Measurements from ENCODE around the gene FLVCR1.

The FLVCR1 gene

DNA sequence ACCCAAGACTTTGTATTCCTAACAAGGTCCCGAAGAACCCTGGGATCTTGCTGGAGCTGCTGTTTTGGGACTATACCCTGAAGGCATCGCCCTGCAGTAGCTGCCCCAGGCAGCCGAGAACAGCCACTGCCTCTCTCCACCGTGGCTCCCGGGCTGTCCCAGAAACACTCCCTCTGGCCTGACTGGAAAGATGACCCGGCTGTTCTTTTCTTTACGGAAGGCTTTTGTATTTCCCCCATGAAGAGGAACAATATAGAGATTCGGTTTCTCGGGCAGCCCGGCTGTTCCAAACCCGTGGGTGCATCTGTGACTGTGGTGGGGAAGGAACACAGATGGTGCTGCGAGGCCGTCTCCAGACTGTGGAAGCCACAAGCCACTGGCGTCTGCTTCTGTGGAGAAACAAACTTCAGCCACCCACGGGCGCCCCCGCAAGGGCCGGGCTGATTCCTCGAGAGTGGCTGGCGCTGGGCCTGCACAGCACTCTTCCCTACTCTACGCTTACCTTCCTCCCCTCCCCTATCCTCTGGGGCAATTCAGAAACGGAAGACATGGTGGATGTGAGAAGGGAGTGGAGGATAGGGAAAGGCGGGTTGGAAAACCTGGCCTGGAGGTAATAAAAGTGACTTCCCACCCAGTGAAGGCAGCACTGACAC is 58.5 kb downstream of the FLVCR1 start:
- DNase-seq, result no peak

DNA sequence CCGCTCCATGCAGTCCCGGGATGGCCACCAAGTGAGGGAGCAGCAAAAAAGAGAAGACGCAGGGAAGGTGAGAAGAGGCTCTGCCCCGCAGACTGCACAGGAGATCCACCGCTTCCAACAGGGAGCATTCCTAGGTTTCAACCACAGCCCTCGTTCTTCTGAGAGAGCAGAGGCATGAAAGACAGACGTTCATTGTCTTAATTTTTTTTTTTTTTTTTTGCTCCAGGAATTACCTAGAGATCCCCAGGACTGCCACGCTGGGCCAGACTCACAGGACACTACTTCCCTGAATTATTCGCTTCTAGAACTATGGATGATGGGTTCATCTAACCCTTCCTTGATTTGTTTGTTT is 59.0 kb downstream of the FLVCR1 start:
- no peak for DNase-seq

DNA sequence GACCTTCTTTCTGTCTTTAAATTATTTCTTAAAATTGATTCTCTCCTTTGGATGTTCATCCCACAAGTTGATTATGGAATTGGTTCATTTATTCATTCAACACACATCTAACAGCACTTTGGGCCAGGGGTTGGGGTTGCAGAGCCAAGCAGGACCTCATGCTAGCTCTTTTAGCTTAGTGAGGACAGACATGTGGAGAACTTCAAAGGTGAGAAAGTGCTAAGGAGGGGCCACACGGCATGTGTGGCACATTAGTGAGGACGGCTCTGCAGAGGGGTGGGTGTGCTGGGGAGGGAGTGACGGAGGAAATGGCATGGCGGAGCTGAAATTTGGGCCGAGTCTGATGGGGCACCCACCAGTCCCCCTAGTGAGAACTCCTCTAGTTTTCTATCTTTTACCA is 59.8 kb downstream of the FLVCR1 start:
- no peak for DNase-seq

DNA sequence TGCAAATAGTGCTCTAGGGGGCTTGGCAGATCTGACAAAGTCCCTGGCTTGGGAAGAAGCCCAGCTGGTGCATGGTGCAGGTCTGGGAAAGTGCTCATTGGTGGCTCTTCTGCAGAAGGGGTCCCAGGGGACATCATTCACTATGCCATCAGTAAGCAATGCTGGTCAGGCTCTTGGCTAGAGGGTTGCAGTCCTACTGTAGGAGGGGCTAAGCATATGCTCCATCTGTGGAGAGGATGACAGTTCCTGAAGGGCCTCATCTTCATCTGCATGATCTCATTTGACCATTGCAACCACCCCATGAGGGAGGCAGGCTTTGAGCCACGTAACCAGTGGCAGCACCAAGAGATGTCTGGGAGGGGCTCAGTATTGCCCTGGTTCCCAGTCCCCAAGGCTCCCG is 60.7 kb downstream of the FLVCR1 start:
- DNase-seq, result no peak

DNA sequence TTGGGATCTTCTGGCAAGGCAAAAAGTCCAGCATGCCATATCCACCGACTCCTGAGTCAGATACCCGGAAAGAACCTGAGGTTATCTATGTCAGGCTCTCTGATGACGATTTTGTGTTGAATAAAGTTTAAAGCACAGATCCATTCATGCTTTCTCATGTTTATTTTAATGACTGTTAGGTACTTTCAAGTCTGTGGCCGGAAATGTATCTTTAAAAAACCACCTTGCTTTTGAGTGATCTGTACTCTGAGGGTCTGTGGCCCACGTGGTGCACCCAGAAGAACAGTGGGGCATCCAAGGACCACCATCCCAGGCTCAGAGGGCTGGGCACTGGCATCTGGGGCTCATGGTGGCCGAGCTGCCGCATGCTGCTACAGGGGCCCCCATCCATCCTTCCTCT is 62.2 kb downstream of the FLVCR1 start:
- no peak for DNase-seq

DNA sequence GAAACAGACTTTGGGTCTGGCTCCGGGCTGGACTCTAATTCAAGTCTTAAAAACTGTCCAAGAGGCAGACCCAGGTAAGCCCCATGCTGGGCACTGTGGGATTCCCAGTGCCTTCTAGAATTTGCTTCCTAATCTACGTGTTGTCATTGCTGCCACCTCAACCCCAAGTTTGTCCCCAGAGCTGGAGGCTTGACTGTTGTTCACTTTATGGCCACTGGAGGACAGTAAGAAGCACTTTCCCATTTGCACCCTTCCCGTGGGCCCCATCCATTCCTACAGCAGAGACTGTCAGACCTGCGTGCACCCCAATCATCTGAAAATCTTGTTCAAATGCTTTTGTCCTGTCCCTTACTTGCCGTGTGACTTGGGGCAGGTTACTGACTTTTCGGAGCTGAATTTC is 62.8 kb downstream of the FLVCR1 start:
- DNase-seq, result no peak

DNA sequence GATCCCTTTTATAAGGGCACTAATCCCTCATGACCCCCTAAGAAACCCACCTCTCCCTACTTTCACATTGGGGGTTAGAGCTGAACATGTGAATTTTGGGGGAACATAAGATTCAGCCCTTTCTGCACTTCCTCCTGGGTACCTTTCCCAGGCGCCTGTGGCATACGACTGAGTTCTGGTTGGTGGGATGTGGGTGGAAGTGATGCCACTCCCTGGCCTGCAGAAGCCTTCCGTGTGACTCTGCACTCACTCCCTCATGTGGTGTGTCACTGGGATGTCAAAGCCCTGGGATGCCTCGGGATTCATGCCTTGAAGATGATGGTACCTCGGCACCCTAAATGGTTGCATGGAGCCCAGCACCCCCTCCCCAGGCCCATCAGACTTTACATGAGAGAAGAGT is 63.9 kb downstream of the FLVCR1 start:
- DNase-seq, result no peak

DNA sequence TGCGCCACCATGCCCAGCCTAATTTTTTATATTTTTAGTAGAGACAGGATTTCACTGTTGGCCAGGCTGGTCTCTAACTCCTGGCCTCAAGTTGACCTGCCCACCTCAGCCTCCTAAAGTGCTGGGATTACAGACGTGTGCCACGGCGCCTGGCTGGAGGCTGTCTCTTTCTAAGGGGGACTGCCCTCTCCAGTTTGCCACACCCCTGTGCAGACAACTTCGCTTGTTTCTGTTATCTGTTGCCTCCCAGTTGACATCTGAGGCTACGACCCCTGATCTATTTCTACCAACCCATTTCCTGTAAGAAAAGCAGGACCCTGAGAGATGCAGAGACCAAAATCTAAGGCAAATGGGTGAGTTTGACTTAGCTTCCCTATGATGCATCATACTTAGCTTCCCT is 68.3 kb downstream of the FLVCR1 start:
- DNase-seq, result no peak

DNA sequence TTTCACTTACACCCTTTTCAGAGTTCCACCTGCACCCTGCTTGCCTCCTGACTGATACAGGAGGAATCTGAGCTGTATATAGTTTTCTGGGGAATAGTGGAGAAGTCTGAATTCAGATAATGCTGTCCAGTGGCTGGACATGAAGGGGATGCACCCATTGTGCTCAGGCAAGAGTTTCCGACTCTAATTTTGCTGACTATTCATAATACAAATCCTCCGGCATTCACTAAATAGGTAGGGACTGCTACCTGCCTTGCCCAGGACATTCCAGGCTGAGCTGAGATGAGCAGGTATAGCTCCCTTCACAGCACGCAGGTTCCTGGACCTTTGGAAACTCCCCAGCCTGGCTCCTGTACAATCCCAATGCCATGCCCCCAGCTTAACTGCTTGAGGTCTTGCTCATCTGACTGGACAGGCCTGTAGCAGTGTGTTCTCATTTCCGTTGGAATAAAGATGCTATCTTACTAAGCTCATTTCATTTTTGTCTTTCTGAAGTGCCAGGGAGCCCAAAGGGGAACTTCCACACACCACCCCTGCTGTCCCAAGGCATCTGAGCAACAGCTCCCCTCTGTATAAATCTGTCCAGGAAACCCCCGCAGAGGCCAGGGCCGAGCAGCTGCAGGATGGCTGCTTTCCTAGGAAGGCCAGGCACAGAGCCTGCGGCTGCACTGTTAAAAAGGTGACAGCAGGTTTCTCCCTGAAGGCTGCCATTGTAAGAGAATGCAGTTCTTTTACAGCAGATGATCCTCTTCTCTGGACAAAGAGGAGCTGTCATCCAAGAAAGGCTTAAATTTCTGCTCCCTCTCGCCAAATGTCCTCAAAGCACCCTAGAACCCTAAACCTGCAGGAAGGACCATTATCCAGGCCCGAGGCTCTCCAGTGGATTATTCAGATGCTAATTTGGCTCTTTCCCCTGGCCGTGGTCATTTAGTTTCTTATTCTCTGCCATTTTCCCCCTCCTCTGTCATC is 70.5 kb downstream of the FLVCR1 start:
- DNase-seq, result no peak

DNA sequence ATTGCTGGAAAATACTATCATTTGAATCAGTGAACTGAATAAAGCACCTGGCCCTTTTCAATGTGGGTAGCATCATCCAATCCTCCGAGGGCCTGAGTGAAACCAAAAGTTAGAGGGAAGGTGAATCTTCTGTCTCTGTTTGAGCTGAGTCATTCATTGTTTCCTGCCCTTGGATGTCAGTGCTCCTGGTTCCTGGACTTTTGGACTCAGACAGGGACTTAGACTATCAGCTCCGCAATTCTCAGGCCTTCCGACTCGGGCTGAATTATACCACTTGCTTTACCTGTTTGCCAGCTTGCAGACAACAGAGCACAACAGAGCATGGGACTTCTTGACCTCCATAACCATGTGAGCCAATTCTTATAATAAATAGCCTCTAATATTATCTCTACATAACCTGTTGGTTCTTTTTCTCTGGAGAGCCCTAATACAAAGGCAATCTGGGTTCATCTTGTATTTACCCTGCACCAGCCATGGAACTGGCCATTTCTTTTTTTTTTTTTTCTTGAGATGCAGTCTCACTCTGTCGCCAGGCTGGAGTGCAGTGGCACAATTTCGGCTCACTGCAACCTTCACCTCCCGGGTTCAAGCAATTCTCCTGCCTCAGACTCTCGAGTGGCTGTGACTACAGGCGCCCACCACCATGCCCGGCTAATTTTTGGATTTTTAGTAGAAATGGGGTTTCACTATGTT is 73.1 kb downstream of the FLVCR1 start:
- no peak for DNase-seq

DNA sequence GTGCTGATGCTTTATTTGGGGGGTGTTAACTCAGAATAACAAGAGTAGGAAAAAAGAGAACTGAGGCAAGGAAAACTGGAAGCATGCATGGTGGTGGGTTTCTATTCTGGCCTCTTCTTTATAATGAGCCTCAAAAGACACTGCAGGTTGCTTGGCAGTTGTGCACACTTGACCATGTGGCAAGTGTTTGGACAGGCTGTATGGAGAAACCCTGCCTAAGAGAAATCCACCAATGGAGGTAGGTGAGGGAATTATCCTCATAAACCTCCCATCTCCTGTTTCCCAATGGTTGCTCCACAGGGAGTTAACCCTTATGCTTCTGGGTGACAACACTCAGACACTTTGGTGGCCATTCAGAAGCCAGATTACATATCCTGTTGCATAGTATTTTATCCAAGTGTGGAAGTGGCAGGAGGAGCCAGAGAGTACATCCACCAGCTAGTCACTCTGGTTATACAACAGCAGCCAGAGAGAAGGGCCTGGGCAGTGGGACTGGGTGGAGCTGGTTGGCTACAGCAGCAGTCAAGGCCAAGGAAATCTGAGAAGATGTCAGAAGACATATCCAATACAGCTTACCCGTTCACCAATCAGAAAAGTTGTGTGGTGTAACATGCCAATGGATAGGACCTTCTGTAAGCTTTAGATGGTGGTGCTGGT is 75.9 kb downstream of the FLVCR1 start:
- no peak for DNase-seq

DNA sequence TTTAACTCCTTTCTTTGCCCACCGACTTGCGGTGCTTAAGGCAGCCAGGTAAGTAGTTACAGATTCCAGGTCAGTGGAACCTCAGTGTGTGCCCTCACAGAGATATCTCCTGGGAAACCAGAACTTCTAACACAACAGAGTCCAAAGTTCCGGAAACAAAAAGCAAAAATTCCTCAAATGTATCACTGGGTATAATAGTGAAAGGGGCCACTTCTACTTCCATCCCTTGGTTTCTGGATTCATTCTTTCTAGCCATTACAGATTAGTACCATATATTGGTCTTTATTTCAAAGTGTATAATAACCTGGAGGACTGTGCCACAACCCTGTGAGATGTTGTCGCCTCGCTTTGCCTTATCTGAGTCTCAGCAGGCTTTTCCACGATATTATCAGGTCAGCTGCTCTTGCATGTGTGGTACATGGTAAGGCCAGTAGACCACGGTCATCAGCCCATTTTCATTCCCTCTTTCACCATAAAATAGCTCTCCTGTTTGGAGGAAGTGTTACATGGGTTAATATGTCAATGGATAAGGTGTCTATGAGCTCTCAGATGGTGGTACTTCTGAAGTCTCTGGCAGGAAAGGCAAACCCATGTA is 77.4 kb downstream of the FLVCR1 start:
- no peak for DNase-seq

DNA sequence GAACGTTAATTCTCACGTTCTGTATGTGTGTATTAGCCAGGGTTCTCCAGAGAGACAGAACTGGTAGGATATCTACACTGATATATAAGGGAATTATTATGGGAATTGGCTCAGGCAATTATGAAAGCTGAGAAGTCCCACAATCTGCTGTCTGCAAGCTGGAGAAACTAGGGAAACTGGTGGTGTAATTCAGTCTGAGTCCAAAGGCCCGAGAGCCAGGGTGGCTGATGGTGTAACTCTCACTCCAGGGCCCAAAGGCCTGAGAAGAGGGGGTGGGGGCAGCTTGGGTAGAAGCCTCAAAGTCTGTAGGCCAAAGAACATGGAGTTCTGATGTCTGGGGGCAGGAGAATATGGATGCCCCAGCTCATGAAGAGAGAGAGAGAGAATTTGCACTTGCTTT is 79.0 kb downstream of the FLVCR1 start:
- no peak for DNase-seq

DNA sequence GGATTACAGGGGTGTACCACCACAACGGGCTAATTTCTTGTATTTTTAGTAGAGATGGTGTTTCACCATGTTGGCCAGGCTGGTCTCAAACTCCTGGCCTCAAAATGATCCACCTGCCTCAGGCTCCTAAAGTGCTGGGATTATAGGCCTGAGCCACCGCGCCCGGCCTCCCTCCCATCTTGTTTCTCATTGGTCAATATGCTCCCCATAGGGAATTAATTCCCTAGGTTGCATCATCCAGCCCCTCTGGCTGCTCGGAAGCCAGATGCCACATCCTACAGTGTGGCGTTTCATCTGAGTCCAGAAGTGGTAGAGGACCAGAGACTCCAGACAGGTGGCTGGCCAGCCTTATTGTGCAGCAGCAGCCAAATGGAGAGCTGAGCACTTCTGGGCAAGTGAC is 80.8 kb downstream of the FLVCR1 start:
- no peak for DNase-seq

DNA sequence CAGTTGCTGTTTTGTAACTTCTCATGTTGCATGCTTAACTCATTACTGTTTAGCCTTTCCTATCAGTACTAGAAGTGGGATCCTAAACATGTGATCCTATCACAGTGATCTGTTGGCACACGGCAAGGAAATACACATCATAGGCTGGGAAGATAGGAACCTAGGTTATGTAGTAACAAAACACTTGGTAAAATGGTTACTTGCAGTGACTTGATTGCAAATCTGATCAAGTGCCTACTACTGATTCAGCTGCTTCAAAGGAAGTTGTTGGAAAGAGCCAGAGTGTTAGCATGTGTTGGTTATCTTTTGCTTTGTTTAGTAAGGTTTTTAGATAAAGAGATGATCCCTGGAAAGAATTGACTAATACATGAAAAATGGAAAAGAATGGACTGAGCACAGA is 83.4 kb downstream of the FLVCR1 start:
- no peak for DNase-seq

DNA sequence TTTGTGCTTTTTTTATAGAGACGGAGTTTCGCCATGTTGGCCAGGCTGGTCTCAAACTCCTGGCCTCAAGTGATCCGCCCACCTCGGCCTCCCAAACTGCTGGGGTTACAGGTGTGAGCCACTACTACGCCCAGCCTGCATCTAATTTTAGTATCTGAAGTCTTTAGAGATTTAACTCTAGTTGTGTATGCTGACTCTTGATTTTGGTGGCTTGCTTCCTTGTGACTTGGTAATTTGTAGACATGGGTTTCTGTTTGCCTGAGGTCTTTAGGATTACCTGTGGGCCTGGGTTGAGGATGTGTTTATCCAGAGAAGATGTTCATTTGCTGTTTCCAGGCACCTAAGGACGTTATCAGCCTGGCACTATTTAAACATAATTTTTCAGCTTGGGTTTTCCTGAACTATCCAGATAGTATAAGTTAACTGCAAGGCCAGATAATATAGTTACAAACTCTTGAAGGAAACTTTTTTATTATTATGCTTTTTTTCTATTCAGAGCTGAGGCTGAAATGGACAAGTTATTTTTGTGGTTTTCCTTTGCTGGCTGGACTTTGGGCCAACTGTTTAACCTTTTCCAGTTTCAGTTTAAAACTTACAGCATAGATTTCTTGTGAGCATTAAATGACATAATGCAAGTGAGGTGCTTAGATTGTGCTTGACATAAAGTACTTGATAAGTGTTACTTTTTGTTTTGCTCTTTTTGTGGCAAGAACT is 84.8 kb downstream of the FLVCR1 start:
- DNase-seq, result no peak

DNA sequence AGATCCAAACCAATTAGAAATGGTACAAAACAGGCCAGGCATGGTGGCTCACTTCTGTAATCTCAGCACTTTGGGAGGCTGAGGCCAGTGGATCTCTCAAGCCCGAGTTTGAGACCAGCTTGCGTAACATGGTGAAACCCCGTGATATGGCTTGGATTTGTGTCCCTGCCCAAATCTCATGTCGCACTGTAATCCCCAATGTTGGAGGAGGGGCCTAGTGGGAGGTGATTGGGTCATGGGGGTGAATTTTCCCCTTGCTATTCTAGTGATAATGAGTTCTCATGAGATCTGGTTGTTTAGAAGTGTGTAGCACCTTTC is 85.3 kb downstream of the FLVCR1 start:
- DNase-seq, result no peak

DNA sequence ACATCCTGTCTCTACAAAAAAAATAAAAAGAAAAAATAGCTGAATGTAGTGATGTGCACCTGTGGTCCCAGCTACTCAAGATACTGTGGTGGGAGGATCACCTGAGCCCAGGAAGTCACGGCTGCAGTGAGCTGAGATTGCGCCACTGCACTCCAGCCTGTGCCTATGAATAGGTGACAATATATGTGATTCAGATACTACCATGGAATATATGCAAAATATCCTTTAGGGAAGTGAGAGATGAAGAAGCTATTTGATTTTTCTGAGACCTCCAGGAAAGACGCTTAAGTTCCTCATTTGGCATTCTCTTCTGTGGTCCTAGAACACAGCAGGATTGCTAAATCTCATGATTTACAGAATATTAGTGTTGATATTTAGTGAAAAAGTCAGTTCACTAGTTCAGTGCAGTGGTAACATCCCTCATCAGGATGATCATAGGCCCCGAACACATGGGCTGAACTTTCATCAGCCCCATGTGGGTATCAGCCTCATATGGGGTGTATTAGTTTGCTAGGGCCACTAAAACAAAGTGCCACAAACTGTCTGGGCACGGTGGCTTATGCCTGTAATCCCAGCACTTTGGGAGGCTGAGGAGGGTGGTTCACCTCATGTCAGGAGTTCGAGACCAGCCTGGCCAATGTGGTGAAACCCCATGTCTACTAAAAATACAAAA is 86.3 kb downstream of the FLVCR1 start:
- no peak for DNase-seq

DNA sequence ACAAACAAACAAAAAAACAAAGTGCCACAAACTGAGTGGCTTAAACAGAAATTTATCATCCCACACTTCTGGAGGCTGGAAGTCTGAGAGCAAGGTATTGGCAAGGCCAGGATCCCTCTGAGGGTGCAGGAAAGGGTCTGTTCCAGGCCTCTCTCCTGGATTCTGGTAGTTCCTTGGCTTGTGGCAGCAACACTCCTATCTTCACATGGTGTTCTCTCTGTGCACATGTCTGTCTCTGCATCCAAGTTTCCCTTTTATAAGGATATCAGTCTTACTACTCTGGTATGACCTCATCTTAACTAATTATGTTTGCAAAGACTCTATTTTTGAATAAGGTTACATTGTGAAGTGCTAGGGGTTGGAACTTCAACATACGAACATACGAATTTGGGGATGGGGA is 87.0 kb downstream of the FLVCR1 start:
- no peak for DNase-seq

DNA sequence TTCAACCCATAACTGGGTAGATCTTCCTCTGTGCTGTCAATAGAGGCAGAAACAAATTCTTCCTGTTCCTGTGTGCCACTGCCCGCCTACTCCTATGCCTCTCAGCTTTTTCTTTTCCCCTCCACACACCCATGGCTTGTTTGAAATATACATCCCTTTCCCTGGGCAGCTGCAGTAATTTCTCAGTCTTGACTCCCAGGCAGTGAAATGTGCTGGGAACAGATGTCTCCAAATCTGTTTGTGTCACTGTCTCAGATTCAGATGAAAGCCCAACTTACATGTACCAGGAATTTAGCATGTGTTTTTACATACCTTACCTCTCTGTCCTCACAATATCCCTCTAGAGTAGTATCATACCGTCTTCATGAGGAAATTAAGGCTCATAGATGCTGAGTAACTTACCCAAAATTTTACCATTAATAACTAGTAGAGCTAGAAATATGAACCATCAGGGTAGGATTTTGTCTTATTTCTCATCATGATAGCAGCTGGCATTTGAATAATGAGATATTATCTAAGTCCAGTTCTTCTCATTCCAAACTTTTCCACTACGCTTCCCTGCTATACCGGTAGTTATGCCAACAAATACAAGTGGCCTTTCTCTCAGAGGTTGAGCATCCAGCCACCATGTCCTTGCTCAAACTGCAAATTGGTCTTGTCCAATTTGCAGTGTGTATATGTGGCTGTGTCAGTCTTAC is 87.5 kb downstream of the FLVCR1 start:
- no peak for DNase-seq

DNA sequence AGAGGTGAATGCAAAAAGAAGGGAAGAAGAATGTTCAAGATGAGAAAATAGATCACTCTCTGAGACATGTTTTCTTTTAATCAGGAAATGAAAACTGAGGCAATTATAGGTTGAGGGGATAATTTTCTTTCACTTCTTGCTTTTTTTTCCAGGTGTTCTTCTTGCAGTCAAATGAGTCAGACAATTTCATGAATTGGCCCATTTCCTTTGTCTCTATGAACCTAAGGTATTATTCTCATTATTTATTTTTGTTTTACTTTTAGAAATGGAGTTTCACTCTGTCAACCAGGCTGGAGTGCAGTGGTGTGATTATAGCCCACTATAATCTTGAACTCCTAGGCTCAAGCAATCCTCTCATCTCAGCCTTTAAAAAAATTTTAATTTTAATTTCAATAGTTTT is 88.8 kb downstream of the FLVCR1 start:
- no peak for DNase-seq

Measured in activated gamma-delta T cell treated with Interleukin-2 at 50 U/mL for 16 hours (primary cell).